ENCODE results near the gene IKZF1.

DNA sequence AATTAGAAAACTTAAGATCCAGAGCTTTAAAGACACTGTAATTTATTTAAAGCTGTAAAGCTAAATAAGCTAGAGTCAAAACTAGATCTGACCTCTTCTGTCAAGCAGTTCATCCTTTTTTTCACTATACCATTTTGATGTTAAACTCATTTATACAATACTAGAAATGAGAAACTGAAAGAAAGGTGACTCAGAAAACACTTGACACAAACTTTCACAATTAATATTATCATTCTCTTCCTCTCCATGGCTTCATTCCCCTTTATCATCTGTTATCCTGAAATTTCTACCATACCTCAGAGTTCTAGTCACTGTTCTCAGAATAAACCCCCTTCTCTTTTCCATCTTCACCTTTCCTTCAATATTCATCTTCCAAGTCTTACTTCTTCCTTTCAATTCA, 144.3 kb downstream of the IKZF1 start:
- TF ChIP-seq POLR2AphosphoS5 (IDR thresholded peaks at IDR 0.05): no peak
- TF ChIP-seq, protein P1, sequence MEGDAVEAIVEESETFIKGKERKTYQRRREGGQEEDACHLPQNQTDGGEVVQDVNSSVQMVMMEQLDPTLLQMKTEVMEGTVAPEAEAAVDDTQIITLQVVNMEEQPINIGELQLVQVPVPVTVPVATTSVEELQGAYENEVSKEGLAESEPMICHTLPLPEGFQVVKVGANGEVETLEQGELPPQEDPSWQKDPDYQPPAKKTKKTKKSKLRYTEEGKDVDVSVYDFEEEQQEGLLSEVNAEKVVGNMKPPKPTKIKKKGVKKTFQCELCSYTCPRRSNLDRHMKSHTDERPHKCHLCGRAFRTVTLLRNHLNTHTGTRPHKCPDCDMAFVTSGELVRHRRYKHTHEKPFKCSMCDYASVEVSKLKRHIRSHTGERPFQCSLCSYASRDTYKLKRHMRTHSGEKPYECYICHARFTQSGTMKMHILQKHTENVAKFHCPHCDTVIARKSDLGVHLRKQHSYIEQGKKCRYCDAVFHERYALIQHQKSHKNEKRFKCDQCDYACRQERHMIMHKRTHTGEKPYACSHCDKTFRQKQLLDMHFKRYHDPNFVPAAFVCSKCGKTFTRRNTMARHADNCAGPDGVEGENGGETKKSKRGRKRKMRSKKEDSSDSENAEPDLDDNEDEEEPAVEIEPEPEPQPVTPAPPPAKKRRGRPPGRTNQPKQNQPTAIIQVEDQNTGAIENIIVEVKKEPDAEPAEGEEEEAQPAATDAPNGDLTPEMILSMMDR (IDR thresholded peaks at IDR 0.05 in 8 of 11, conservative IDR thresholded peaks at IDR 0.05 in 3 of 11): no peak
